ENCODE measurements around the gene CCDC187.

DNA sequence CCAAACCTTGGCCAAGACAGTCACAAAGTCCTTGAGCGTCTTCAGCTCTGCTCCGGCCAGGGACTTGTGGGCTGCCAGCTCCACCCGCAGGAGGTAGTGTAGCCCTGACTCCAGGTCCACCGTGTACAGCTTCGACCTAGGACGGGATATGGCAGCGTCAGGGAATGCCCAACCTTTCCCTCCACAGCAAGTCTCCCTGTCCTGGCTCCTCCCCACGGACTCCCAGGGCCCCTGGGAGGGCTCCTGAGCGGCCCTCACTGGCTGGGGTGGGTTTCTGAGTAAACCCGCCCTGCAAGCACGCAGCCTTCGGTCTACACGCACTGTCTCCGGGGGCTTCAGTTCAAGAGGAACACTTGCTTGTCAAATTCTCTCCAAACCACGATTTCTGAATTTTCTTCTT is 85.2 kb downstream of the CCDC187 start:
- no peak for TF ChIP-seq ZNF274 (IDR thresholded peaks at IDR 0.05; ENCODE audit: low read depth, low read length)
- TF ChIP-seq SUZ12 (IDR thresholded peaks at IDR 0.05; ENCODE audit: extremely low read depth, insufficient read depth, insufficient read length) = no peak

Data from NT2/D1 (cell line).